SIG-M5 treated with dmso at 0.1 percent for 504 hours (cell line): ENCODE measurements around the gene SMIM35.

Experiments used
- DNase-seq: peaks from one replicate; lab custom pipeline; 2025; ENCODE audit not compliant: unreplicated experiment; lab: John Stamatoyannopoulos, UW

SMIM35 gene

GRCh38 chr11:118060081-118060661, 26.6 kb downstream of the SMIM35 start:
- no peak for DNase-seq

DNA sequence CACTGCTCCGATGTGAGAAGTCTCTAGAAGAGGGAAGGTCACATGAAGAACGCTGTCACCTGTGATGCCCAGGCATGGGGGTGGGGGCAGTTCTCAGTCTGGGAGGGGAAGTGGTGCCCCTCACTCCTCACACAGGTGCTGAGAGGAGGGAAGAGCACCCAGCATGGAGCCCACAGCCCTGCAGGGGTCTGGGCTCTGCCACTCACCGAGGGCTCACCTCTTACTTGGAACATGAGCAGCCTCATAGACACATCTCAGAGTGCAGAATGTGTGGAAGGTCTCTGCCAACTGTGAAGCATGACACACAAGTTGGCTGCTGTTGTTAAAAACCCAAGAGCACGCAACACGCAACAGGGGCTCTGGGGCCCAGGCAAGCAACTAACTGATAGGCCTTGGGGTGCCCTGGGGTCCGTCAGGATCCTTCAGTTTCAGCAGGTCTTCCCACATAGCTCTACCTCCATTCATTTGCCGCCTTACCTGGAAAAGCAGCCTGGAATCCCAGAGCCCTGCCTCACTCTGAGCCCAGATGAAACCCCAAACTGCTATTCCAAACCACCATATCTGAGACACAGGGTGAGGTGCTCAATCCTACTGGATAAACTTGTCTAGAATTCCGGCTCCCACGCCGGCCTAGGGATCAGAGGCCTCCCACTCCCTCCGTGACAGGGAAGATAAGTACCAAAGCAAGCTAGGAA, 27.4 kb downstream of the SMIM35 start:
- no peak for DNase-seq

GRCh38 chr11:118058311-118059245, 28.2 kb downstream of the SMIM35 start:
- DNase-seq: no peak

- DNase-seq: no peak
Measured at GRCh38 chr11:118057251-118058145, 29.3 kb downstream of the SMIM35 start.

DNA sequence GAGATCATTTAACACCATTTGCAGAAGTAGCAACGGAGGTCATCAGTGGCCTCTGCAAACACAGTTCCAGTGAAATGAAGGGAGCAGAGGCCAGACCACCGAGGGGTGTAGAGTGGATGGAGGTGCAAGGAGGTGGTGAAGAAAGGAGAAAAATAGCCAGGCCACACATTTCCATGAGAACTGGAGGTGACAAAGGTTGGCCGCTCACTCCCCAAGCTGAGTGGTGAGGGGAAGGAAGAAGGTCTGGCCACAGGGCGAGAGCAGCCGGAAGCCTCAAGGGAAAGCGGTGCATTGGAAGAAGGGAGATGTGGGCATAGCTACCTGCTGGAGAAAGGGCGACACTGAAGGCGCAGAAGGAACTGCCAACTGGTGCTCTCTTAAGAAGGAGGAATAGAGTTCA, 30.0 kb downstream of the SMIM35 start:
- no peak for DNase-seq

DNA sequence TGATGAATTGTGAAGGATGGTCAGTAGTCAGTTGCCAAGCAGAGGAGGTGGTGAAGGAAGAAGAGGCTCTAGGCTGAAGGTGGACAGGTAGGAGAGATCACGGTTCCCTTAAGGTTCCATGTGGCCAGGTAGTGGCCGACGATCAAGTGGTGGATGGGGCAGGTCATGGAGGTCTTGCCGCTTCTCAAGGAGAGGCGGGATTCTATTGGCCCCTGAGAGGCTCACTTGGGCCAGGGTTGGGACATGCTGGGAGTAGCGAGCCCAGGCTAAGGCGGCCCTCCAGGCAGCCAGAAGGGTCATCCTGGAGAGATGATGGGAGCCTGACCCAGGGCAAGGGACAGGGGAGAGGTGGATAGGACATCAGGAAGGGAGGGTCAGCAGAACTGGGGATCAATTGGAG, 30.8 kb downstream of the SMIM35 start:
- DNase-seq: no peak

GRCh38 chr11:118054712-118055640, 31.8 kb downstream of the SMIM35 start:
- DNase-seq: no peak

- no peak for DNase-seq
Measured at GRCh38 chr11:118052581-118053206, 34.1 kb downstream of the SMIM35 start.

DNA sequence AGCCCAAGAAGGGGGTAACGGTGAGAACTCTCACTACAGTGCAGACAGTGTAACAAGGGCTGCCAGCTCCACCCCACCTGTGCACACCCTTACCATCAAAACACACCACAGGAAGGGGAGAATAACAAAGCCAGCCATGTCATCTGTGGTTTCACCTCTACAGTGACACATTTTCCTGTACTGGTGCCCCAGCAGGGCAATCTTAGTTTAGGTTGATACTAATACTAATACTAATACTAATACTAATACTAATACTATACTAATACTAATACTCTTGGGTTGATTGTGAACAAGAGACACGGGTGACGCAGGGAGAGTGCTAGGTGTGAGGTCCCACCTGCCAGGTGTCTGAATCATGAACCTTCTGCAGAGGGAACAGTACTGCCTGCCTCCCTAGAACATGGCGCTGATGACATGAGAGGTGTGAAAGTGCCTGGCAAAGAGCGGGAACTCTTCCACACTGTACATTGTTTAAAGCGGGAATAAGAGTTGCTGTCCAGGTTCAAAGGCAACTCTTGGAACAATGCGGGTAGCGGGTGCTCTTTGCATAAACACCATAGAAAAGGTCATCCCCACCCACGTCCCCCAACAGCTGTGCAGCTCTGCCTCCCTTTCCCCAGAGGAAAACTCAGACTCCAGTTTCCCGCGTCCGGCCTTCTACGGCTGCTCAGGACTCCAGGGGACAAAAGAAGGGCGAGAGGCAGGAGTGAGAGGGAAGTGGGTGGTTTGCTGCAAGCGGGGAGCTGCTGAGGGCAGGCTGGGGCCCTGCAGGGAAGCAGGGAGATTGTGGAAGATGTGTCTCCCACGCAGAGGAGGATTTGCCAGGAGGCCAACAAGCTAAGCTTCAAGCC, 34.9 kb downstream of the SMIM35 start:
- no peak for DNase-seq

GRCh38 chr11:118051136-118051610, 35.6 kb downstream of the SMIM35 start:
- DNase-seq: no peak

DNA sequence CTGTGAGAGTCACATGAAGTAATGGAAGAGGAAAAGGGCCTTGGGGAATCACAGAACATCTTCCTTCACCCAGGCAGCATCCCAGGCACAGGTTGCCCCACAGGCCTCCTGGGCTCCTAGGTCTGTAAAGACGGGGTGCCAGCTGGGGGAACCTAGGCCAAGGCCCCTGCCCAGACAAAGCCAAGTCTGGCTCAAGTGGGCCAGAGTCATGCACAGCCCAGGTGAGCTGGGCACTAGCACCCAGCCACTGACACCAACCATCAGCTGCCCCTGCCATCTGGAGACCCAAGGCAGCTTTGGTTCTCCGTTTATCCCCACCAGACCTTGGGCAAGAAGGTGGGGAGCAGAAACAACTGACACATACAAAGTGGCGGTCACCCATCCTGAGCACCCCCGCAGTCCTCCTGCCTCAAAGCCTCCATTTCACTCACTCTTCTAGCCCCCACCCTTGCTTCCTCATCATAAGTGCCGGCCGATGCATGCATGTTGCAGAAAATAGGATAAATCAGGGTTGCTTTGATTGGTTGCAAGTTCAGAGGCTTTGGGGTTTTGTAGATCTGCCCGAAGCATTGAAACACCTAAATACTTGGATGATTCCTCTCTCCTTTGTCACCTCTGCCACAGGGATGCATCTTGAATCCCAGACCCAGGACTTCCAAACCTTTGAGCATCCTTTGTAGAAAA, 36.4 kb downstream of the SMIM35 start:
- DNase-seq: no peak

- no peak for DNase-seq
Measured at GRCh38 chr11:118049771-118050170, 37.0 kb downstream of the SMIM35 start.

DNA sequence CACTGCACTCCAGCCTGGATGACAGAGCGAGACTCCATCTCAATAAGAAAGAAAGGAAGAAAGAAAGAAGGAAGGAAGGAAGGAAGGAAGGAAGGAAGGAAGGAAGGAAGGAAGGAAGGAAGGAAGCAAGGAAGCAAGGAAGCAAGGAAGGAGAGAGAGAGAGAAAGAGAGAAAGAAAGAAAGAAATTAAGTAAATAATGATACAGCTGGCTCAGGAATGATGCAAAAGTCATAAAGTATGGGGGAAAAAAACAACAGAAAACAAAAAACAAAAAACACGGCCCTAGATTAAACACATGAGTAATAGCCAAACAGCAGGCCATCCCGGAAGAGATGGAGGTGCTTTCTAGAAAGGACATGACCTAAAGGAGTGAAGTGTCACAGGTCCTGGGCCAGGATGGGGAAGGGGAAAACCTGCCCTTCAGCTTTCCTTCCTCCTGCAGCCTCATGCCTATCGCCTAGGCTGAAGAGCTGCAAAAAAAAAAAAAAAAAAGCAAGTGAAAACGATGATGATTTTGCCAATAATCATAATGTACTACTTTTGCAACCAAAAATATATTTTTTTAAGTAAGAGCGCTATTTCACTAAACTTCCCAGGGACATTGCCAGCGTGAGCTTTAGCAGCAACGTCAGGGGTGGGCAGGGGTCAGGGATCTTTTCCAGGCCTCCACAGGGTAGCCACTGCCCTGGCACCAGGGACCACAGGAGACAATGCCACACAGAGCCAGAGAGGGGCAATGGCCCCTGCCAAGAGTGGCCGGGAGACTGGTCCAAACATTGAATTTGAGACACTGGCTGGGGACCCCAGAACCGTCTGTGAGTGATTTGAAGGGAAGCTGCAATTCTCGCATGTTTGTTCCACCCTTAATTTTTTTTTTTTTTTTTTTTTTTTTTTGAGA, 38.0 kb downstream of the SMIM35 start:
- DNase-seq: no peak

GRCh38 chr11:118047749-118048148, 39.0 kb downstream of the SMIM35 start:
- DNase-seq: no peak

DNA sequence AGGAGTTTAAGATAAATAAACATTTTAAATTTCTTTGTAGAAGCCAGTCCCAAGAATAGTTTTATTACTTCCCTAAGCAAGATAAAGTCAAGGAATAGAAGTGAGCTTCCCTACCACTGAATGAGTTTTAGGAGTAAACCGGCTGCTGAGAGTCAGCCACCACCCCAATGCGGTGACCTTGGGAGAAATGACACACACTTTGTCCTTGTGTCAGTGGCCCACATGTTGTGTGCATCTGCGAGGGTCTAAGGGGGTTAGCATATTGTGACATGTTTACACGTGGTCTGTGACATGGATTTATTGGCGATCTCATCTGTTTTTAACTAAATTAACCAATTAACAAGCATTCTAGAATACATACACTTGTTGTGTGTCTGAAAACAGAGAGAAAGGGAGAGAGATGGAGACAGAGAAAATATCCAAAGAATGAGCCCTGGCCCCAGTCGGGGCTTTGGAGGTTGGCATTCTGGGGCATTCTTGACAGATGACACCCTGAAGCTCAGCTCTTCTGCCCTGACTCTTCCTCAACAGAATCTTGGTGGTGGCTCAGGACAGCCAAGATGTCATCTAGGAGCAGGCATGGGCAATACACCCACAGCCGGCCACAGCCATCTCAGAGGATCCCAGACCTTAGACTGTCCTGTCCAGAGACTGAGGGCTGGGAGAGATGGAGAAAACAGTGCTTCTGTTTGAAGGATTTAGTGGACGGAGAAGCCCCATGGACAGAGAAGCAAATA, 39.6 kb downstream of the SMIM35 start:
- no peak for DNase-seq
